ENCODE data around the gene SDK1. TPM values are rescaled to one million over a fixed set of nuclear protein-coding genes. Genes with fewer than 3 reads are reported as not detected.

Gene SDK1
- polyA plus RNA-seq, 1 donor: 7.1 TPM

DNA sequence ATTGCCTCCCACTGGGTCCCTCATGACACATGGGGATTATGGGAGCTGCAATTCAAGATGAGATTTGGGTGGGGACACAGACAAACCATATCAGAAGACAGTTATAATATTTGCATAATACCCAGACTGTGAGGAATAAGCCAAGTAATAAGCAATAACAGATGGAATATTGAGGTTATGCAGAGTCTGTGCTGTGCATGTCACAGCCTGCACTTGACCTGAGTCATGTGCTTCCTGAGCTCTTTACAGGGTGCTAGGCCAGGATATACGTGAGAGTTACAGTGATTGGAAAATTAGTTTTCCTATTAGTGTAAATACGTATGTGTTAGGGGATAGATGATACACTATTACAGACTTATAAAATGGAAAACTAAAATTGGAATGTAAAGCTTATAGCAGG, 288.7 kb downstream of the SDK1 start:
- no peak for DNase-seq

- DNase-seq: no peak
These were observed 290.2 kb downstream of the SDK1 start for GRCh38 chr7:3591219-3591618.

DNA sequence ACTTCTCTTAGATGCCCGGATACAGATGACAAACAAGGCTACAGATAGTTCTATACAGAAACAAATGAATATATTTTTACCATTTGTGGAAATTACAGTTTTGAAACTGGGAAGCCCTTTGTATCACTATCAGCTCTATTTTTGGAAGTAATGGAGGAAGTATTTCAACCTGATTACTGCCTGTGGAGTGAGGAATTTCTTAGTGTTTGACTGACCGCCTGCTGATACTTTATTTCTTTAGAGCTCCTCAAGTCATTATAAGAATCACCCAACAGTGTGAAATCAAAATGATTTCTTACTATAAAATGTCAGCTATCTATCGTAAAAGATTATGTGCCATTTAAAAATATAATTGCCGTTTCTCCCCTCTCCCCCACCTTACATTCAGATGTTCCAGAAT, 290.9 kb downstream of the SDK1 start:
- DNase-seq: no peak

DNA sequence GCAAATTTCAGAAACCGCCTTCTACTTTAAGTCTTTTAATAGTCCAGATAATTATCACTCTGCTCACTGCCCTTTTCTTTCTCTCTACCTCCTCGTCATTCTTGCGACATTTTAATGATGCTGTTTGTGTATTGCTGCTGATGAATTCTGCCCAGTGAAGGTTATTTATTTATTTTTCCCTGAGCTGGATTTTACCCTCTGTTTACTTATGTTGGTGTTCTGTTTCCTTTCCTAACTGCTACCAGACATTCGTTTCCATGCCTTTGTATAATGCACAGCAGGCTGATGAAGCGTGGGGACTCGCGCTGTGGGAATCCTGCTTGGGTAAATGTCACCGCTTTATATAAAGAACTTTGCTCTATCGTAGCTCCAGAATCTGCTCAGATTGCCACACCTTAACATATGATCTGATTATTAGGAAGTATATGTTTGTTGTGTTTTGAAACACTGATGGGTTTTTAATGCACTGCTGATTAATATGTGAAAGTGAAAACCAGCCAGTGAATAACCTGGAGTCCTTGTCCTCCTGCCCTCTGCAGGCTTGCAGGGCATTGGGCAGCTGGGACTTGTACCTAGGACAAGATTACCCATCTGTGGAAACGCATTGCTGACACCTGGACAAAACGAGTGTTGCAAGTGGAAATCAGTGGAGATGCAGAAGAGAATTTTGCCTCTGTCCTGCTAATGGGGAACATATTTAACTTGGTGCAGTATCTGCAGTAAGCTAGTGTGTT, 291.5 kb downstream of the SDK1 start:
- DNase-seq: no peak

GRCh38 chr7:3594901-3595300, 293.8 kb downstream of the SDK1 start:
- DNase-seq: no peak

- DNase-seq: no peak
These were observed 297.8 kb downstream of the SDK1 start for GRCh38 chr7:3598854-3599253.

GRCh38 chr7:3605222-3605621, 304.2 kb downstream of the SDK1 start:
- DNase-seq: no peak

- no peak for DNase-seq
These were observed 305.4 kb downstream of the SDK1 start for GRCh38 chr7:3606436-3606835.

- DNase-seq: no peak
These were observed 306.8 kb downstream of the SDK1 start for GRCh38 chr7:3607847-3608246.

- no peak for DNase-seq
These were observed 315.3 kb downstream of the SDK1 start for GRCh38 chr7:3616306-3616705.

- DNase-seq: no peak
These were observed 329.0 kb downstream of the SDK1 start for GRCh38 chr7:3630081-3630480.

GRCh38 chr7:3634396-3634795, 333.3 kb downstream of the SDK1 start:
- no peak for DNase-seq

GRCh38 chr7:3636131-3636860, 335.2 kb downstream of the SDK1 start:
- no peak for DNase-seq

DNA sequence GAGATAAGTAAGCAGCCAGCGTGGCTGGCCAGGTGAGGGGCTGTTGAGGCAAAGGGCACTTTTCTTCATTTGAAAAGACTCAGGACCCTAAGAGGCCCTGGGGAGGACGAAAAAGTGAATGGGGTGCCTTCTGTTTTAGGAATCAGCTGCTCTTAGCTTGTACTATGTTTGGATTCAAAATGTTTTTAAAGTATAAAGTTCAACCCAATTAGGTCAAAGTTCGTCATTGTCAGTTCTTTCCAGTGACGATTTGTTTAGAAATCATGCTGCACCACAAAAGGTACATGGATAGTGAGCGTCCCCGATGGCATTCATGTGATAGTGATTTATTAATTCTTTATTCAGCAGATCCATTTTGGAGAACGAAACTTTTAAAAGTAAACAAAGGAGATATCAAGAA, 338.2 kb downstream of the SDK1 start:
- DNase-seq: no peak

- DNase-seq: no peak
These were observed 340.5 kb downstream of the SDK1 start for GRCh38 chr7:3641582-3641981.

GRCh38 chr7:3643091-3643490, 342.0 kb downstream of the SDK1 start:
- DNase-seq: no peak

DNA sequence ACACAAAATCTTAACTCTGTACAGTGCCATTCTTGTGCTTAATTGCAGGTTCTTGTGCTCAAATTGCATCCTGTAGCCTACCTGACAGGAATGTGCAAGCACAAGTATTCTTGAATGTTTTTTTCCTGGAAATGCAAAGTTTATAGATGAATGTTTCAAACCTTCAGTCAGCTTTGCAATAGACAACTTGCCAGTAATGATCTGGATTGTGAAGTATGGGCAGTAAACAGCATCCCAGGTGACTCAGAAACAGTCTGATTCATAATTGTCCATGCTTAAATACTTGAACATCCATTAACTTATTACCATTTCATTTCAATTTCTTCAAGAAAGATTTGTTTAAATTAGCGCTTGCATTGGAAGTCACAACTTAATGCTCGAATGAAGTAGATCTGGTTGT, 347.2 kb downstream of the SDK1 start:
- no peak for DNase-seq

GRCh38 chr7:3649250-3649649, 348.2 kb downstream of the SDK1 start:
- DNase-seq: no peak

DNA sequence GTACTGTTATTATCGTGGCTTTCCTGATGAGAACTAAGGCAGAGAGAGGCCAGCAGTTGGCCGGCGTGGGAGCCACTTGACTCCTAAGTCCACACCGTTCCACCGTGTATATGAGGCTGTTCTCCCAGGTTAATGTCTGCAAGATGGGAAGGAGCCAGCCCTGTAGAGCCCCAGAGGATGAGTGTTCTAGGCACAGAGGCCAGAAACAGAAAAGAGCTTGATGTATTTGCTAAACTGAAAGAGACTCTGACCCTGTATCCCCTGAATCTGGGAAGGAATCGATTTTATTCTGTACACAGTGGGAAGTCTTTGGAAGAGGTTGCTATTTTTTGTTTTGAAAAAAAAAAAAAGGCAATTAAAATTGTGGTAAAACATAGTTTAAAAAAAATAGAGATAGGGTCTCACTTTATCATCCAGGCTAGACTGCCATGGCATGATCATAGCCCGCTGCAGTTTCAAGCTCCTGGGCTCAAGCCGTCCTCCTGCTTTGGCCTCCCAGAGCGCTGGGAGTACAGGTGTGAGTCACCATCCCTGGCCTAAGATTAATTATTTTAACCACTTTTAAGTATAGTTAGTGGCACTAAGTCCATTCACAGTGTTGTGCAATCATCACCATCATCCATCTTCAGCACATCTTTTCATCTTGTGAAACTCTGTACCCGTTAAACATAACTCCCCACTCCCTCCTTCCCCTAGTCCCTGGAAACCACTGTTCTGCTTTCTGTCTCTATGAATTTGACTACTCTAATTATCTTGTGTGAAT, 348.8 kb downstream of the SDK1 start:
- no peak for DNase-seq

DNA sequence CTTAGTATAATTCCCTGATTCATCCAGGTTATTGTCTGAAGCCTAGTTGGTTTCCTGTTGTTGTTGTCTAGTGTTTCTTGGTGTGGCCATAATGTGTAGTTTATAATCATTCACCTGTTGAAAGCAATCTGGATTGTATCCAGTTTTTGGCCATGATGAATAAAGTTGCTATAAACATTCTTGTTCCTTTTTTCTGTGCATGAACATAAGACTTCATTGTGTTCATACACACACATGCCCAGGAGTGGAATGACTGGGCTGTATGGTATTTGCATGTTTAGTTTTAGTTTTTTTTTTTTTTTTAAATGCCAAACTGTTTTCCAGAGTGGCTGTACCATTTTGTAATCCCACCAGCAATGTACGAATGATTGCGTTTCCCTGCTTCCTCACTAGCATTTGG, 349.8 kb downstream of the SDK1 start:
- DNase-seq: no peak

- DNase-seq: no peak
These were observed 354.6 kb downstream of the SDK1 start for GRCh38 chr7:3655635-3656034.

- no peak for DNase-seq
These were observed 356.2 kb downstream of the SDK1 start for GRCh38 chr7:3657206-3657605.

DNA sequence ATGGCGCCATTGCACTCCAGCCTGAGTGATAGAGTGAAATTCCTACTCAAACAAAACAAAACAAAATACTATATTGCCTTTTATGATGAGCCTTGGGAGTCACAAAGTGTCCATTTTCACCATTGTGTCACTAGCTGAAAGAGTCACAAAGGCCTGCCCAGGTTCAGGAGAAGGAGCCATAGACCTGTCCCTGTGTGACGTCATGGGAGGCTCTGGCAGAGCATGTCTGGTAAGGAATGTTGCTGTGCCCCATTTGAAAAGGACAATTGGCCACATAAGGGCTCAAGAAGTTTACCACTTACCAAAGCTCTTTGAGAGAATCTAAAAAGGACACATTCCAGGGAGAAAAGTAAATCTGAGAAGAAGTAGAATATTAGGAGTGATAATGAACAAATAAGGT, 367.7 kb downstream of the SDK1 start:
- no peak for DNase-seq
